ENCODE measurements around the gene KCTD21. TPM values are rescaled to one million over a fixed set of nuclear protein-coding genes. Genes with fewer than 3 reads are reported as not detected.

Gene KCTD21
- total RNA-seq, 1 donor from 2014 or later, result 4.4 TPM

GRCh38 chr11:78151804-78152203 lies 36.6 kb downstream of the KCTD21 start:
- H3K4me3 ChIP-seq (ENCODE audit: low read depth, low read length), result no peak overlapping the region
- TF ChIP-seq CTCF (conservative IDR thresholded peaks at IDR 0.05; ENCODE audit: low read depth, low read length), result no peak
- no peak for DNase-seq (ENCODE audit: low read depth)

DNA sequence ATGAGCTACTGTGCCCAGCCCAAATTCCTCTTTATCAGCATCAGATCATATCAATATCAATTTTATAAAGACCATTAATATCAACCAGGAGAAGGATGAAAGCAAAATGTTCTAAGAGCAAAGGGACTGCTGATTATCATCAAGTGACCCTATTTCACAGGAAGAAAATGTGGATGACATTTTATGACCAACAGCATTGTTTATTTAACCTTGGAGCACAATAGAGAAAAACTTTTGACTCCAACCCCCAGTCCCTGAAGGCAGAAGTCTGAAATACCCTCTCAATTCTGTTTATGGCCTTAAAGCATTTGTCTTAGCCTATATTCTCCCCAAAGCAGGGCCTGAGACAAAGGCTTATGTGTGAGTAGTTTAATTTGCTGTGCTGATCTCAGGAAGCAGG lies 37.7 kb downstream of the KCTD21 start:
- H3K4me3 ChIP-seq (ENCODE audit: low read depth, low read length), result no peak overlapping the region
- DNase-seq (ENCODE audit: low read depth), result no peak
- no peak for TF ChIP-seq CTCF (conservative IDR thresholded peaks at IDR 0.05; ENCODE audit: low read depth, low read length)

DNA sequence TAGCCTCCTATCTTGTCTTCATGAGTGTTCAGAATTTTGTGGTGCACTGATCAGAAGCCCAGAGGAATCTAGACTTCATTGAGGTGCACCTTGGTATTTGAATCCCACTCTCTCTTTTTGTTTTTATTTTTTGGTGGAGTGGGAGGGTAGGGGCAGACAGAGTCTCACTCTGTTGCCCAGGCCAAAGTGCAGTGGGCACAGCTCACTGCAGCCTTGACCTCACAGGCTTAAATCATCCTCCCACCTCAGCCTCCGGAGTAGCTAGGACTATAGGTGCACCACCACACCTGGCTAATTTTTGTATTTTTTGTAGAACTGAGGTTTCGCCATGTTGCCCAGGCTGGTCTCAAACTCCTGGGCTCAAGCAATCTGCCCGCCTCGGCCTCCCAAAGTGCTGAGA lies 38.1 kb downstream of the KCTD21 start:
- no peak overlapping the region for H3K4me3 ChIP-seq (ENCODE audit: low read depth, low read length)
- DNase-seq (ENCODE audit: low read depth), result no peak
- no peak for TF ChIP-seq CTCF (conservative IDR thresholded peaks at IDR 0.05; ENCODE audit: low read depth, low read length)

GRCh38 chr11:78149646-78150045 lies 38.8 kb downstream of the KCTD21 start:
- DNase-seq (ENCODE audit: low read depth), result no peak
- H3K4me3 ChIP-seq (ENCODE audit: low read depth, low read length), result no peak overlapping the region
- peak; percentile 38 for TF ChIP-seq CTCF (conservative IDR thresholded peaks at IDR 0.05; ENCODE audit: low read depth, low read length)

- TF ChIP-seq CTCF (conservative IDR thresholded peaks at IDR 0.05; ENCODE audit: low read depth, low read length), result no peak
- no peak overlapping the region for H3K4me3 ChIP-seq (ENCODE audit: low read depth, low read length)
- no peak for DNase-seq (ENCODE audit: low read depth)
Observed at GRCh38 chr11:78147807-78148206, 40.6 kb downstream of the KCTD21 start.

- no peak overlapping the region for H3K4me3 ChIP-seq (ENCODE audit: low read depth, low read length)
- DNase-seq (ENCODE audit: low read depth), result no peak
- no peak for TF ChIP-seq CTCF (conservative IDR thresholded peaks at IDR 0.05; ENCODE audit: low read depth, low read length)
Observed at GRCh38 chr11:78145511-78146025, 42.9 kb downstream of the KCTD21 start.

- TF ChIP-seq CTCF (conservative IDR thresholded peaks at IDR 0.05; ENCODE audit: low read depth, low read length), result no peak
- DNase-seq (ENCODE audit: low read depth), result no peak
- H3K4me3 ChIP-seq (ENCODE audit: low read depth, low read length), result peak overlapping the region; percentile 93
Observed at GRCh38 chr11:78140392-78141077, 47.9 kb downstream of the KCTD21 start.

Data from epithelial cell of proximal tubule (primary cell).